HepG2 (cell line): ENCODE results near the gene PTRHD1. TPM values are rescaled to one million over a fixed set of nuclear protein-coding genes. Genes with fewer than 3 reads are reported as not detected.

ENCODE experiments used
- ATAC-seq: fragments of 200-7000 bp; cut with Tn5 transposase; 3 replicates; pipeline ENCODE4 v1.9.1; 2020; ENCODE audit warnings: mild to moderate bottlenecking, moderate library complexity
- BruUV-seq: library from RNA; stranded (reverse); fragments of 400-500 nt; replicated peaks from 2 replicates; lab custom pipeline; 2021; lab: Mats Ljungman, UMichigan
- CTCF ChIA-PET: fragments of 300-600 bp; formaldehyde crosslinking; extraction: SDS; loops from one replicate; lab custom pipeline; 2021; ENCODE audit warnings: low total read pairs, inconsistent platforms, low intra/inter-chr PET ratio; lab: Yijun Ruan, JAX
- POLR2A ChIA-PET: fragments of 350-600 bp; sonication (Branson Sonifier 250); formaldehyde crosslinking; loops from one replicate; lab custom pipeline; 2020; ENCODE audit warnings: antibody characterized with exemption, inconsistent platforms; lab: Yijun Ruan, JAX
- DNase-seq: peaks from one replicate; pipeline ENCODE4 v3.0.0-alpha.2; 2015; ENCODE audit warnings: low spot score
- FAIRE-seq: peaks from 3 replicates; lab custom pipeline; 2011; peaks lifted over from hg19 to GRCh38; lab: Jason Lieb, UNC
- H2AFZ ChIP-seq: one replicate; pipeline ENCODE4 v1.6.1; 2011; ENCODE audit warnings: low read length, inconsistent platforms
- H3K27ac ChIP-seq: fragments of 300-600 bp; 3 replicates; pipeline ENCODE4 v1.8.0; 2011; ENCODE audit warnings: mixed run types, mild to moderate bottlenecking, mixed read lengths, low read length, inconsistent platforms; ENCODE audit not compliant: insufficient read depth; ENCODE audit errors: extremely low read length
- H3K27me3 ChIP-seq, 2 experiments: fragments of 200-600 bp in 1 of 2; 2 replicates in 1 of 2; 3 replicates in 1 of 2; pipeline versions ENCODE4 v1.6.0 to v1.8.0; 2011; ENCODE audit warnings: low read length in 2 of 2, mild to moderate bottlenecking in 2 of 2, moderate library complexity in 2 of 2, inconsistent platforms in 1 of 2; ENCODE audit not compliant: insufficient read depth in 2 of 2, control insufficient read depth in 1 of 2
- H3K36me3 ChIP-seq, 2 experiments: fragments of 200-600 bp in 1 of 2; replicated peaks in 1 of 2; 2 replicates in 1 of 2; 3 replicates in 1 of 2; pipeline versions ENCODE4 v1.5.1 to v1.8.0; 2011; ENCODE audit warnings: low read length in 2 of 2, inconsistent platforms in 1 of 2; ENCODE audit not compliant: insufficient read depth in 2 of 2, control insufficient read depth in 1 of 2
- H3K4me1 ChIP-seq: 2 replicates; pipeline ENCODE4 v1.5.1; 2012; ENCODE audit warnings: low read length, inconsistent platforms; ENCODE audit not compliant: insufficient read depth
- H3K4me2 ChIP-seq: 2 replicates; pipeline ENCODE4 v1.6.0; 2011; ENCODE audit warnings: low read depth, low read length, inconsistent platforms
- H3K4me3 ChIP-seq, 3 experiments: fragments of 200-600 bp in 1 of 3; sonication (generic), shearing (Covaris generic) in 1 of 3; replicated peaks in 1 of 3; 2 replicates each; pipeline ENCODE4 v1.5.1; 2011 to 2016; ENCODE audit warnings: low read length in 3 of 3, inconsistent platforms in 2 of 3, low read depth in 2 of 3, mild to moderate bottlenecking in 2 of 3, control low read depth in 1 of 3, mixed read lengths in 1 of 3; ENCODE audit not compliant: insufficient read depth in 1 of 3
- H3K79me2 ChIP-seq: one replicate; pipeline ENCODE4 v1.6.1; 2011; ENCODE audit warnings: low read length, inconsistent platforms; ENCODE audit not compliant: insufficient read depth
- H3K9ac ChIP-seq: 2 replicates; pipeline ENCODE4 v1.6.0; 2011; ENCODE audit warnings: mild to moderate bottlenecking, low read depth, low read length, inconsistent platforms; ENCODE audit not compliant: insufficient read depth
- H3K9me3 ChIP-seq: 2 replicates; pipeline ENCODE4 v1.5.1; 2012; ENCODE audit warnings: mild to moderate bottlenecking, low read length
- H4K20me1 ChIP-seq: 2 replicates; pipeline ENCODE4 v1.6.0; 2011; ENCODE audit warnings: inconsistent platforms, mild to moderate bottlenecking, low read length, moderate library complexity; ENCODE audit not compliant: insufficient read depth
- AGO2 ChIP-seq: fragments of 200-400 bp; formaldehyde crosslinking; optimal IDR thresholded peaks from 2 replicates; pipeline ENCODE3; 2017; ENCODE audit warnings: mild to moderate bottlenecking, low read depth, low read length, moderate library complexity
- MED13 ChIP-seq: sonication (generic); formaldehyde crosslinking; IDR thresholded peaks from 2 replicates; pipeline ENCODE4 v1.5.0; 2020; ENCODE audit warnings: missing genetic modification reagents
- WGBS: methylation state at CpG from one replicate; pipeline ENCODE4 v1.1.6; 2017; ENCODE audit warnings: low lambda C conversion rate; 5-methylcytosine and 5-hydroxymethylcytosine counted together
- in situ Hi-C: cut with HindIII; loops from 2 replicates; pipeline ENCODE4 v1.10.0; 2017; ENCODE audit warnings: low pct_unique_long_range_greater_than_20kb; ENCODE audit not compliant: extremely low pct_ligation_motif_present
- intact Hi-C: fragments of 100-400 bp; cut with micrococcal nuclease; formaldehyde crosslinking; loops from one replicate; pipeline ENCODE4 v1.10.0; 2022; ENCODE audit not compliant: unreplicated experiment
- polyA plus RNA-seq, 8 experiments: library from polyadenylated mRNA; depleted of rRNA in 3 of 8; stranded (reverse) in 7 of 8; unstranded in 1 of 8; fragments of >200 nt; fragmentation: Illumina TruSeq in 4 of 8; extraction: Trizol in 4 of 8; gene quantifications; 2 replicates each; pipeline versions ENCODE4 v1.2.1 to v1.2.3, GENCODE V29; 2011 to 2016; ENCODE audit warnings: low read depth in 4 of 8, missing spikeins in 1 of 8, mixed read lengths in 1 of 8; ENCODE audit not compliant: insufficient read depth in 1 of 8
- total RNA-seq, 5 experiments: library from RNA; depleted of rRNA; stranded (reverse); fragments of >200 nt; fragmentation: Illumina TruSeq; extraction: Trizol; gene quantifications; 2 replicates each; pipeline ENCODE4 v1.2.3, GENCODE V29; 2016; ENCODE audit warnings: low read depth in 1 of 5
- TF ChIP-seq, protein P1 (sequence below): sonication (generic); formaldehyde crosslinking; IDR thresholded peaks from 2 replicates; pipeline ENCODE4 v1.5.1; 2020; ENCODE audit warnings: mild to moderate bottlenecking, missing genetic modification reagents, moderate library complexity

PTRHD1 gene
- total and polyA plus RNA-seq, 2 of the 13 experiments (the other 11 are each of a cell fraction or from before 2014, with no cell fraction given) = 72.6 to 90.8 TPM

DNA sequence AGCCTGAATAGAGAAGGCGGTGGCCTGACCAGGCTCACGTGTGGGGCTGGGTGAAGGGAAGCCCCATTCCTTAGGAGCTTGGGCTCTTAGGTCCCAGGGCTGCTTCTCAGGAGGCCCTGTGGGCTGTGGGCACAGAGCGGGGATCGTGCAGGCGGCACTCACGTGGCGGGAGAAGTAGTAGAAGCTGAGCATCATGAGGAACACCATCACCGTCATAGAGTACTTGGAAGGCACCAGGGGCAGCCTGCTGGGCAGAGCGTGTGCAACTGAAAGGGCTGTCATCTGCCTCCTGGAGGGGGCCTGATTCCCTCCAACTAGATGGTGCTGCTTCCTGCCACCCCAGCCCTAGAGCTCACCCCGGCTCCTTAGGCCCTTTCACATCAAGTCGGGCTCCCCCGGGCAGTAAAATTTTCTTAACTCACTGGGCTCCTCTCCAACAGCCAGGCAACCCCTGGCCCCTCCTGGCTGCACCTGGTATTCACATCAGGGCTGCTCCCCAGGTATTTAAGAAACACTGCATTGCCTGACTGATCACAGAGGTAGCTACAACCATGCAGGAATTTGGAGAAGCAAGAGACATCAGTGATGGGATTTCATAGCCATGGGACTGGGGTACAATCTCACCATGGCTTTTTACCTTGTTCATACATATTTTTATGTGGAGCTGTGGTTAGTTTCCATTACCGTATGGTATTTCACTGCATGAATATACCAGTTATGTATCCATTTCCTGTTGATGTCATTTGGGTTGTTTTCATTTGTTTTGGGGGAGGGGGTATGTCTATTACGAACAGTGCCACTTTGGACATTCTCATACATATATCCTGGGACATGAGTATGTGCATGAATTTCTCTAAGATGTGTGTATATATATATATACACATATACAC, 32.9 kb upstream of the PTRHD1 start:
- in situ Hi-C loops (loop anchor here (5.0 kb wide), 2 partner anchors 214 to 424 kb away; no protein-coding TSS in a partner anchor), intact Hi-C loops (no loop called here)
- POLR2A ChIA-PET = interaction anchor here (0.5 kb wide), 1 partner anchor 405 kb away, joined by 3 read pairs; no protein-coding TSS in a partner anchor
- H3K27me3 ChIP-seq = peaks cover 0 to 6% of the 10 kb centered on the region in 2 experiments; a peak in 2 of 5 replicates
- FAIRE-seq (no peak), DNase-seq (no peak), ATAC-seq (no peak)
- TF ChIP-seq AGO2 (peak; percentile 82), MED13 (CRISPR knock-in tag) (no peak)
- TF ChIP-seq, protein P1, sequence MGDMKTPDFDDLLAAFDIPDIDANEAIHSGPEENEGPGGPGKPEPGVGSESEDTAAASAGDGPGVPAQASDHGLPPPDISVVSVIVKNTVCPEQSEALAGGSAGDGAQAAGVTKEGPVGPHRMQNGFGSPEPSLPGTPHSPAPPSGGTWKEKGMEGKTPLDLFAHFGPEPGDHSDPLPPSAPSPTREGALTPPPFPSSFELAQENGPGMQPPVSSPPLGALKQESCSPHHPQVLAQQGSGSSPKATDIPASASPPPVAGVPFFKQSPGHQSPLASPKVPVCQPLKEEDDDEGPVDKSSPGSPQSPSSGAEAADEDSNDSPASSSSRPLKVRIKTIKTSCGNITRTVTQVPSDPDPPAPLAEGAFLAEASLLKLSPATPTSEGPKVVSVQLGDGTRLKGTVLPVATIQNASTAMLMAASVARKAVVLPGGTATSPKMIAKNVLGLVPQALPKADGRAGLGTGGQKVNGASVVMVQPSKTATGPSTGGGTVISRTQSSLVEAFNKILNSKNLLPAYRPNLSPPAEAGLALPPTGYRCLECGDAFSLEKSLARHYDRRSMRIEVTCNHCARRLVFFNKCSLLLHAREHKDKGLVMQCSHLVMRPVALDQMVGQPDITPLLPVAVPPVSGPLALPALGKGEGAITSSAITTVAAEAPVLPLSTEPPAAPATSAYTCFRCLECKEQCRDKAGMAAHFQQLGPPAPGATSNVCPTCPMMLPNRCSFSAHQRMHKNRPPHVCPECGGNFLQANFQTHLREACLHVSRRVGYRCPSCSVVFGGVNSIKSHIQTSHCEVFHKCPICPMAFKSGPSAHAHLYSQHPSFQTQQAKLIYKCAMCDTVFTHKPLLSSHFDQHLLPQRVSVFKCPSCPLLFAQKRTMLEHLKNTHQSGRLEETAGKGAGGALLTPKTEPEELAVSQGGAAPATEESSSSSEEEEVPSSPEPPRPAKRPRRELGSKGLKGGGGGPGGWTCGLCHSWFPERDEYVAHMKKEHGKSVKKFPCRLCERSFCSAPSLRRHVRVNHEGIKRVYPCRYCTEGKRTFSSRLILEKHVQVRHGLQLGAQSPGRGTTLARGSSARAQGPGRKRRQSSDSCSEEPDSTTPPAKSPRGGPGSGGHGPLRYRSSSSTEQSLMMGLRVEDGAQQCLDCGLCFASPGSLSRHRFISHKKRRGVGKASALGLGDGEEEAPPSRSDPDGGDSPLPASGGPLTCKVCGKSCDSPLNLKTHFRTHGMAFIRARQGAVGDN (CRISPR knock-in tag) = peak; percentile 13; the same call in 1 of the 2 replicates
- peaks cover 16% of the 10 kb centered on the region for H3K4me1 ChIP-seq
- H3K27ac ChIP-seq = no peak overlapping the region
- H3K9ac ChIP-seq = no peak overlapping the region
- WGBS = 98% methylated on average over 13 of the region's 14 CpGs
- no peaks in the 10 kb centered on the region for H4K20me1 ChIP-seq
- no peaks in the 10 kb centered on the region for H3K9me3 ChIP-seq
- CTCF ChIA-PET = interaction anchor here (2.5 to 3.5 kb wide), 2 partner anchors 404 to 416 kb away, joined by 16 to 43 read pairs; no protein-coding TSS in a partner anchor
- no peak overlapping the region for H2AFZ ChIP-seq
- no TSS peak for BruUV-seq
- no peak overlapping the region for H3K4me2 ChIP-seq
- H3K36me3 ChIP-seq = peaks cover 1 to 3% of the 10 kb centered on the region in 2 experiments; a peak in 3 of 5 replicates
- no peak overlapping the region for H3K4me3 ChIP-seq
- no peaks in the 10 kb centered on the region for H3K79me2 ChIP-seq
